GM12874 (cell line): ENCODE results near the gene ANXA4.

Source experiments
- CTCF ChIP-seq: IDR thresholded peaks from 2 replicates; pipeline ENCODE4 v1.5.1; 2011; ENCODE audit warnings: low read depth, mild to moderate bottlenecking, control low read depth, low read length, moderate library complexity; ENCODE audit not compliant: insufficient read depth

ANXA4 gene

GRCh38 chr2:69837533-69837932 lies 95.6 kb downstream of the ANXA4 start:
- no peak for TF ChIP-seq CTCF

- no peak for TF ChIP-seq CTCF
Measured at GRCh38 chr2:69843993-69844392, 102.1 kb downstream of the ANXA4 start.

GRCh38 chr2:69844560-69844959 lies 102.6 kb downstream of the ANXA4 start:
- TF ChIP-seq CTCF, result no peak

- no peak for TF ChIP-seq CTCF
Measured at GRCh38 chr2:69846182-69847067, 104.5 kb downstream of the ANXA4 start.

- no peak for TF ChIP-seq CTCF
Measured at GRCh38 chr2:69847068-69847828, 105.3 kb downstream of the ANXA4 start.

GRCh38 chr2:69848186-69848790 lies 106.4 kb downstream of the ANXA4 start:
- no peak for TF ChIP-seq CTCF

GRCh38 chr2:69858261-69858660 lies 116.3 kb downstream of the ANXA4 start:
- TF ChIP-seq CTCF, result no peak
